ENCODE measurements around the gene ZNF585A.
"Not testable (repeated sequence)": the region's sequence is repeated elsewhere in the genome, so short reads cannot be mapped to it uniquely, and the experiment has no call there.

The ZNF585A gene

GRCh38 chr19:37218592-37218935 lies 46.1 kb upstream of the ZNF585A start:
- TF ChIP-seq TSHZ2 (CRISPR knock-in tag; IDR thresholded peaks at IDR 0.05) = no peak
- no peak for TF ChIP-seq CREB5 (CRISPR knock-in tag; IDR thresholded peaks at IDR 0.05; ENCODE audit: low read depth)
- TF ChIP-seq ZNF8 (CRISPR knock-in tag; IDR thresholded peaks at IDR 0.05) = no peak
- no peak for TF ChIP-seq ESRRG (CRISPR knock-in tag; IDR thresholded peaks at IDR 0.05)
- TF ChIP-seq ARNTL (CRISPR knock-in tag; IDR thresholded peaks at IDR 0.05; ENCODE audit: borderline replicate concordance, low read depth) = no peak
- no peak for TF ChIP-seq ZNF70 (CRISPR knock-in tag; IDR thresholded peaks at IDR 0.05)
- no peak for TF ChIP-seq GLIS3 (CRISPR knock-in tag; IDR thresholded peaks at IDR 0.05)
- no peak for TF ChIP-seq SNAI2 (CRISPR knock-in tag; IDR thresholded peaks at IDR 0.05)
- no peak for TF ChIP-seq TOX (CRISPR knock-in tag; IDR thresholded peaks at IDR 0.05; ENCODE audit: borderline replicate concordance)
- TF ChIP-seq BACH2 (CRISPR knock-in tag; IDR thresholded peaks at IDR 0.05; ENCODE audit: borderline replicate concordance) = no peak
- no peak for TF ChIP-seq ZNF565 (CRISPR knock-in tag; conservative IDR thresholded peaks at IDR 0.05; ENCODE audit: low read depth)
- ATAC-seq = peak; percentile 4; the same call in 2 of the 3 replicates

GRCh38 chr19:37217775-37218591 lies 45.5 kb upstream of the ZNF585A start, which contains the start of gene ZNF383:
Gene ZNF383 (plus strand): TSS chr19:37218214. CDS start chr19:37230454, 12,240 bp downstream.
- ATAC-seq = peak; percentile 99
- no peak for TF ChIP-seq ZFP30 (CRISPR knock-in tag; IDR thresholded peaks at IDR 0.05)
- TF ChIP-seq TCF4 (CRISPR knock-in tag; IDR thresholded peaks at IDR 0.05; ENCODE audit: borderline replicate concordance) = peak; percentile 70; the same call in 1 of the 2 replicates

GRCh38 chr19:37217480-37217774 lies 44.9 kb upstream of the ZNF585A start:
- TF ChIP-seq SNAI2 (CRISPR knock-in tag; IDR thresholded peaks at IDR 0.05) (no peak), CSDC2 (CRISPR knock-in tag; IDR thresholded peaks at IDR 0.05) (no peak)
- no peak for ATAC-seq

- ATAC-seq = no peak
- no peak for TF ChIP-seq PPARA (CRISPR knock-in tag; IDR thresholded peaks at IDR 0.05; ENCODE audit: borderline replicate concordance)
- no peak for TF ChIP-seq ZC3H10 (CRISPR knock-in tag; IDR thresholded peaks at IDR 0.05)
Measured at GRCh38 chr19:37197768-37198167, 25.3 kb upstream of the ZNF585A start.

- not testable (repeated sequence) for ATAC-seq
Measured at GRCh38 chr19:37197115-37197514, 24.6 kb upstream of the ZNF585A start.

GRCh38 chr19:37195248-37195647 lies 22.8 kb upstream of the ZNF585A start:
- not testable (repeated sequence) for ATAC-seq

- ATAC-seq = not testable (repeated sequence)
Measured at GRCh38 chr19:37186071-37186470, 13.6 kb upstream of the ZNF585A start.

GRCh38 chr19:37165635-37166034 lies 6.9 kb downstream of the ZNF585A start:
- no peak for ATAC-seq
- TF ChIP-seq ZFP30 (CRISPR knock-in tag; IDR thresholded peaks at IDR 0.05) (no peak), PPARA (CRISPR knock-in tag; IDR thresholded peaks at IDR 0.05; ENCODE audit: borderline replicate concordance) (no peak), OSR1 (CRISPR knock-in tag; IDR thresholded peaks at IDR 0.05) (no peak), TOX (CRISPR knock-in tag; IDR thresholded peaks at IDR 0.05; ENCODE audit: borderline replicate concordance) (no peak), BACH2 (CRISPR knock-in tag; IDR thresholded peaks at IDR 0.05; ENCODE audit: borderline replicate concordance) (no peak), PATZ1 (CRISPR knock-in tag; IDR thresholded peaks at IDR 0.05; ENCODE audit: borderline replicate concordance) (no peak), ZC3H10 (CRISPR knock-in tag; IDR thresholded peaks at IDR 0.05) (no peak), TSHZ2 (CRISPR knock-in tag; IDR thresholded peaks at IDR 0.05) (no peak), ZNF70 (CRISPR knock-in tag; IDR thresholded peaks at IDR 0.05) (no peak), ZFP3 (CRISPR knock-in tag; IDR thresholded peaks at IDR 0.05) (no peak), ISL1 (CRISPR knock-in tag; IDR thresholded peaks at IDR 0.05) (no peak)
